ENCODE data around the gene ECE1. TPM values are rescaled to one million over a fixed set of nuclear protein-coding genes. Genes with fewer than 3 reads are reported as not detected.
A peak's percentile ranks its signal among the peaks of the same experiment; 100 is the strongest.
"Not testable (repeated sequence)": the region's sequence is repeated elsewhere in the genome, so short reads cannot be mapped to it uniquely, and the experiment has no call there.

The ECE1 gene
- total RNA-seq, 2 donors from 2014 or later = 99.0 to 149 TPM

DNA sequence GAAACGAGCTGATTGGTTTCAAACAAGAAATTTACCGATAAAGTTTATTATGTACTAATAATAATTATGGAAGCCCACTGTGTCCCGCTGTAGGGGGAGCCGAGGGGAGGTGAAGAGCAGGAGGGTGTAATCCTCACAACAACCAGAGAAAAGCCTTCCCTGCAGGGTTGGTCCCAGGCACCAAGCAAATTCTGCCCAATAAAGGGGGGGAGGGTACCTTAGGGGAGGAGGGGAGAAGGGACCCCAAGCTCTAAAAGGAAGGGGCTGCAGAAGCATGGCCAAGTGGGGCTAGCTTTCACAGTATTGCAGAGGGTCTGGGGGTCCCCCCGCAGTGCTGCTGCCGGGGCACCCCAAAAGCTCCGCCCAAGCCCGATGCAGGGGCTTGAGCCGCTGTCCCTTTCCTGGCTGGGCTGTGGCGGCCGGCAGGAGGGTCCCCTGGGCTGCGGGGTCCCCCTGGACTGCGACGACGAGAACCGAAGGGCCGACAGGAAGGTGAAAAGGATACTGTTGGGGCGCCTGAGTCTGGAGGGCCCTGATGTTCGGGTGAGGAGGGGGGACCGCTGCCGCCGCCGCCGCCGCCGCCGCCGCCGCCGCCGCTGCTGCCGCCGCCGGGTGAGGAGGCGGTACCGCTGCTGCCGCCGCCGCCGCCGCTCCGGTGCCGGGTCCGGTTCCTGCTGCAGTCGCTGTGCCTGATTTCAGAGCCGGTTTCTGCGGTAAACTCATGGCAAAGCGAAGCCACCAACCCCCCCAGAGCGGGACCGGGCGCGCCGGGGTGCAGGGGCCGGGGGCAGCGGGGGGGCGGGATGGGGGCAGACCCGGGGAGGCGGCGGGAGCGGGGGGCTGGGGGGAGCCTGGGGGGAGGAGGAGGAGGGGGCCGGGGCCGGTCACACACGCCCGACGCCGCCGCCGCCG, 114.3 kb downstream of the ECE1 start:
- Histone ChIP-seq H3K9me3 (no peaks in the 10 kb centered on the region), H3K27ac (peak overlapping the region; percentile 92), H3K27me3 (no peaks in the 10 kb centered on the region), H3K36me3 (no peaks in the 10 kb centered on the region), H3K9ac (ENCODE audit: low read depth in 2 of 2, low read length in 2 of 2) (peak overlapping the region; percentile 84 to 99), H3K4me3 (peak overlapping the region; percentile 72), H3K4me1 (no peaks in the 10 kb centered on the region)
- DNase-seq = peak; percentile 50
- TF ChIP-seq, protein P1, sequence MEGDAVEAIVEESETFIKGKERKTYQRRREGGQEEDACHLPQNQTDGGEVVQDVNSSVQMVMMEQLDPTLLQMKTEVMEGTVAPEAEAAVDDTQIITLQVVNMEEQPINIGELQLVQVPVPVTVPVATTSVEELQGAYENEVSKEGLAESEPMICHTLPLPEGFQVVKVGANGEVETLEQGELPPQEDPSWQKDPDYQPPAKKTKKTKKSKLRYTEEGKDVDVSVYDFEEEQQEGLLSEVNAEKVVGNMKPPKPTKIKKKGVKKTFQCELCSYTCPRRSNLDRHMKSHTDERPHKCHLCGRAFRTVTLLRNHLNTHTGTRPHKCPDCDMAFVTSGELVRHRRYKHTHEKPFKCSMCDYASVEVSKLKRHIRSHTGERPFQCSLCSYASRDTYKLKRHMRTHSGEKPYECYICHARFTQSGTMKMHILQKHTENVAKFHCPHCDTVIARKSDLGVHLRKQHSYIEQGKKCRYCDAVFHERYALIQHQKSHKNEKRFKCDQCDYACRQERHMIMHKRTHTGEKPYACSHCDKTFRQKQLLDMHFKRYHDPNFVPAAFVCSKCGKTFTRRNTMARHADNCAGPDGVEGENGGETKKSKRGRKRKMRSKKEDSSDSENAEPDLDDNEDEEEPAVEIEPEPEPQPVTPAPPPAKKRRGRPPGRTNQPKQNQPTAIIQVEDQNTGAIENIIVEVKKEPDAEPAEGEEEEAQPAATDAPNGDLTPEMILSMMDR (IDR thresholded peaks at IDR 0.05) = no peak
- intact Hi-C loops (cut with DNase I) = no loop called here

DNA sequence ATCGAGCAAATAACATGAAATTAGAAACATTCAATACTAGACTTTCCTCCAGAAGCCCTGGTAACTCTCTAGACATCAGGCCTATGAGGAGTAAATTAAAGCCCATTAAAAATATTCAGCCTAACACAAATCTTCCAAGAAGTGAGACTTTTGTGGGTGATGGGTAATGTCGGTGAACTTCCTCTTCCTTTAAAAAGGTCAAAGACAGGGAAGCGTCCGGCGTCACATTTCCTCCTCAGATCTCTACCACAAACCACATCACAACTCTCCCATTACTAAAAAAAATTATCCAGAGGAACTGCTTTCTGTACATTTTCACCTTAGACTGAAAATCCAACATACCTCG, 115.0 kb downstream of the ECE1 start:
- DNase-seq = peak; percentile 73
- Histone ChIP-seq H3K9me3 (no peaks in the 10 kb centered on the region), H3K4me1 (no peaks in the 10 kb centered on the region), H3K27ac (peak overlapping the region; percentile 92), H3K4me3 (peak overlapping the region; percentile 72), H3K9ac (ENCODE audit: low read depth in 2 of 2, low read length in 2 of 2) (peak overlapping the region; percentile 84 to 99), H3K36me3 (no peaks in the 10 kb centered on the region), H3K27me3 (no peaks in the 10 kb centered on the region)
- TF ChIP-seq, protein P1 (IDR thresholded peaks at IDR 0.05) = no peak
- intact Hi-C loops (cut with DNase I) = no loop called here

DNA sequence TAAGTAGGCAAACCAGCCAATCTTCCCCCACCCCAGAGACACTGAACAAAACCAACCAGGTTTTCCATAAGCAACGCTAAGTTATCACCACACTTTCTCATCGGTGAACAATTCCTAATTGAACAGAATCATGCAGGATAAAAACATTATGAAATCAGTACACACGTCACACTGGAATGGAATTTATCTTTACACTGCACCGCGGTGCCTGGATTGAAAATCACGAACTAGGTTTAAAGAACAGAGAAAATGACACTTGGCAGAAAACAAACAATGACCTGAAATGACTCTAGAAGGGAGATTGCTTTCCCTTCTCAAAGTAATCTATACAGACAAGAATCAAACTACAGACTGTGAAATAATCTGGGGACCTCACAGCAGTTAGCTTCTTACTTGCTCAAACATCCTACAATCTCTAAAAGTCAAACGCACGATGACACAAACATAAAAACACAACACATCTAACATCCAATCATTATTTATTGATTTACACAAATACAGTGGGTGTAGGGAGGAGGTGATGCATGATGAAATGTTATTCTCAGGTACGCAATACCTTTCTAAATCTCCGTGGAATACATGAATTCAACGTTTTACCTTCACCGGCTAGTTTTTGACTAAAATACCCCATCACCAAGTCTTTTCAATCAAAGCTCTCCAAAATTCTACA, 115.5 kb downstream of the ECE1 start:
- peak overlapping the region; percentile 72 for H3K4me3 ChIP-seq
- peak overlapping the region; percentile 92 for H3K27ac ChIP-seq
- no peaks in the 10 kb centered on the region for H3K4me1 ChIP-seq
- no peaks in the 10 kb centered on the region for H3K9me3 ChIP-seq
- no peak for DNase-seq
- H3K36me3 ChIP-seq = no peaks in the 10 kb centered on the region
- peak overlapping the region in 1 of 2 donors; percentile 99 for H3K9ac ChIP-seq (ENCODE audit: low read depth in 2 of 2, low read length in 2 of 2)
- no peaks in the 10 kb centered on the region for H3K27me3 ChIP-seq
- TF ChIP-seq, protein P1 (IDR thresholded peaks at IDR 0.05) = no peak
- intact Hi-C loops (cut with DNase I) = no loop called here

DNA sequence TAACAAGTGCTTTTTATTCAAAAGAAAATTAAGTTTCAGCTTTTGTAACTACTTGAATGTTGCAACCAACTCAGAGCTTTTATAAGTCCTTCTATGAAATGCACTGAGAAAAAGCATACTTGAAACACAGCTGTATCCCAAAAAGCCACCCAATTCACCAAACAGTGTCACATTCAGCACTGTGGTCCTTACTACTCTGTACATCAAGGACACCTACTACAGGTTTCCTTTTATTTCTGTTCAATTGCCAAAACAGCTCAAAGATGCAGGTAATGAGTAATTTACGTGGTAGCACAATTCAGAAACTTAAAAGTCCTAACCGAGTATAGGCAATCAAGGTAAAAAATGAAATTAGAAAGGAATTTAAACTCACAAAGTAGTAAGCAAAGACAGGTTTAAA, 116.0 kb downstream of the ECE1 start:
- no peaks in the 10 kb centered on the region for H3K9me3 ChIP-seq
- H3K9ac ChIP-seq (ENCODE audit: low read depth in 2 of 2, low read length in 2 of 2) = peak overlapping the region in 1 of 2 donors; percentile 99
- intact Hi-C loops (cut with DNase I) = no loop called here
- peak overlapping the region; percentile 72 for H3K4me3 ChIP-seq
- TF ChIP-seq, protein P1 (IDR thresholded peaks at IDR 0.05) = no peak
- no peaks in the 10 kb centered on the region for H3K27me3 ChIP-seq
- no peaks in the 10 kb centered on the region for H3K4me1 ChIP-seq
- peak overlapping the region; percentile 92 for H3K27ac ChIP-seq
- no peaks in the 10 kb centered on the region for H3K36me3 ChIP-seq
- DNase-seq = no peak

DNA sequence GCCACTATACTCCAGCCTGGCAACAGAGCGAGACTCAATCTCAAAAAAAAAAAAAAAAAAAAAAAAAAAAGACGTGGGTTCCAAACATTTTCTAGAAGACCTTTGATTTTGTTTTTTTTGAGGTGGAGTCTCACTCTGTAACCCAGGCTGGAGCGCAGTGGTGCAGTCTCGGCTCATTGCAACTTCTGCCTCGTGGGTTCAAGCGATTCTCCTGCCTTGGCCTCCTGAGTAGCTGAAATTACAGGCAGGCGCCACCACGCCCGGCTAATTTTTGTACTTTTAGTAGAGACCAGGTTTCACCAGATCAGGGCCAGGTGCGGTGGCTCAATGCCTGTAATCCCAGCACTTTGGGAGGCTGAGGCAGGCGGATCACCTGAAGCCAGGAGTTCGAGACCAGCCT, 117.2 kb downstream of the ECE1 start:
- H3K4me3 ChIP-seq; DNase-seq; intact Hi-C loops (cut with DNase I); H3K27me3 ChIP-seq; H3K9ac ChIP-seq (ENCODE audit: low read depth in 2 of 2, low read length in 2 of 2); H3K9me3 ChIP-seq; H3K36me3 ChIP-seq; H3K27ac ChIP-seq; H3K4me1 ChIP-seq: not testable (repeated sequence)

DNA sequence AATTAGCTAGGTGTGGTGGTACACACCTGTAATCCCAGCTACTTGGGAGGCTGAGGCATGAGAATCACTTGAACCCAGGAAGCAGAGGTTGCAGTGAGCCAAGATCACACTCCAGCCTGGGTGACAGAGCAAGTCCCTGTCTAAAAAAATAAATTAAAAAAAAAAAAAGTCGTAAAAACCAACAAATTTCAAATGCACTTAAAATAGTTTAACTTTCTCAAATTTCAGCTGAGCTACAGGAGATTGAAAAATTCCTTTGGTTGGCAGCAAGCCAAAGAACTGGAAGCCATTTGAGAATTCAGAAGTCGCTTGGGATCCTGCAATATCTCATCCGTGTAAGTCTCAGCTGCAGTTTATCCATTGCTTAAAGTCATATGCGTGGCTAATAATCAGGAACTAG, 119.4 kb downstream of the ECE1 start:
- DNase-seq; H3K4me3 ChIP-seq; H3K36me3 ChIP-seq; intact Hi-C loops (cut with DNase I); H3K9ac ChIP-seq (ENCODE audit: low read depth in 2 of 2, low read length in 2 of 2); H3K27me3 ChIP-seq; H3K27ac ChIP-seq; H3K9me3 ChIP-seq; H3K4me1 ChIP-seq: not testable (repeated sequence)
